PC-9 (cell line): Measurements from ENCODE around the gene CROCC2.

Experiments used
- EZH2 ChIP-seq: fragments of 200-600 bp; sonication (generic); IDR thresholded peaks from 2 replicates; pipeline ENCODE4 v1.8.0; 2017; ENCODE audit warnings: antibody characterized with exemption, low read depth
- TF ChIP-seq, protein P1 (sequence below): fragments of 200-600 bp; sonication (generic); conservative IDR thresholded peaks from 2 replicates; pipeline ENCODE4 v1.6.1; 2017; ENCODE audit warnings: mixed run types, antibody characterized with exemption, mild to moderate bottlenecking, moderate library complexity

DNA sequence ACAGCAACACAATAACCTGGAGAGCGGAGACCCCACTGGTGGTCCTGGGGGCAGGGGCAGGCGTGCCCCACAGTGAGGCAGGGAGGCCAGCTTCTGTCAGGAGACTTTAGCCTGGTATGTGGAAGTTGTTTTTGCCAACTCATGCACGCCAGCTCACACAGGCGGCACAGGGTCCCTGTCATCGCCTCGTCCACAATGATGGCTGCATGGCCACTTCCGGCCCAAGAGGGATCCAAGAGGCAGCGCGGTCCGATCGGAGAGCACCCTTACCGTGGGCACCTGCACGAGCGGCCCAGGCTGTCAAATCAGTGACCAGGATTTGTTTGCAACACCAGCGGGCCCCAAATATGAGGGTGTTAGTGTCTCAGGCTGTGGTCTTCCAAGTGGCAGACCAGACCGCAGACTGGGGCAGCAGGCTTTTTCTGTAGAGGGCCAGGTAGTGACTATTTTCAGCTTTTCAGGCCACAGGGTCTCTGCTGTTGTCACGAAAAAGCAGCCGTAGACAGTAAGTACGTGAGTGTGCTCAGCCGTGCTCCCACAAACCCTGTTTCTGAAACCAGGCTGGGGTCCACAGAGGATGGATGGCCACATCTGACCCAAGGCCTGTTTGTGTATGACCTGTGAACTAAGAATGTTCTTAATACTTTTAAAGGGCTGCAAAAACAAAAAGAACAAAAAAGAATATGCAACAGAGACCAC is 113.5 kb downstream of the CROCC2 start:
- TF ChIP-seq, protein P1, sequence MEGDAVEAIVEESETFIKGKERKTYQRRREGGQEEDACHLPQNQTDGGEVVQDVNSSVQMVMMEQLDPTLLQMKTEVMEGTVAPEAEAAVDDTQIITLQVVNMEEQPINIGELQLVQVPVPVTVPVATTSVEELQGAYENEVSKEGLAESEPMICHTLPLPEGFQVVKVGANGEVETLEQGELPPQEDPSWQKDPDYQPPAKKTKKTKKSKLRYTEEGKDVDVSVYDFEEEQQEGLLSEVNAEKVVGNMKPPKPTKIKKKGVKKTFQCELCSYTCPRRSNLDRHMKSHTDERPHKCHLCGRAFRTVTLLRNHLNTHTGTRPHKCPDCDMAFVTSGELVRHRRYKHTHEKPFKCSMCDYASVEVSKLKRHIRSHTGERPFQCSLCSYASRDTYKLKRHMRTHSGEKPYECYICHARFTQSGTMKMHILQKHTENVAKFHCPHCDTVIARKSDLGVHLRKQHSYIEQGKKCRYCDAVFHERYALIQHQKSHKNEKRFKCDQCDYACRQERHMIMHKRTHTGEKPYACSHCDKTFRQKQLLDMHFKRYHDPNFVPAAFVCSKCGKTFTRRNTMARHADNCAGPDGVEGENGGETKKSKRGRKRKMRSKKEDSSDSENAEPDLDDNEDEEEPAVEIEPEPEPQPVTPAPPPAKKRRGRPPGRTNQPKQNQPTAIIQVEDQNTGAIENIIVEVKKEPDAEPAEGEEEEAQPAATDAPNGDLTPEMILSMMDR = no peak
- no peak for TF ChIP-seq EZH2
